B cell (primary cell): ENCODE data around the gene PIAS2. TPM values are rescaled to one million over a fixed set of nuclear protein-coding genes. Genes with fewer than 3 reads are reported as not detected.

Experiments used
- ATAC-seq: fragments of 200-7000 bp; cut with Tn5 transposase; one replicate; pipeline ENCODE4 v1.10.0; 2021; ENCODE audit warnings: low read depth, mild to moderate bottlenecking, moderate number of reproducible peaks, moderate library complexity
- CTCF ChIA-PET: fragments of 350-600 bp; sonication (Branson Sonifier 250); formaldehyde crosslinking; loops from one replicate; lab custom pipeline; 2021; ENCODE audit warnings: antibody characterized with exemption, inconsistent platforms; lab: Charles Lee
- POLR2A ChIA-PET: fragments of 350-600 bp; sonication (Branson Sonifier 250); formaldehyde crosslinking; loops from one replicate; lab custom pipeline; 2021; ENCODE audit warnings: antibody characterized with exemption; lab: Charles Lee
- DNase-seq: peaks from one replicate; pipeline ENCODE4 v3.0.0; 2013
- H2AFZ ChIP-seq: 2 replicates; pipeline ENCODE4 v1.6.1; 2012; ENCODE audit warnings: mild to moderate bottlenecking, low read depth, low read length; ENCODE audit not compliant: insufficient read depth, poor library complexity, severe bottlenecking
- H3K27ac ChIP-seq, 2 donors: 1 replicate in 1 of 2; 2 replicates in 1 of 2; pipeline ENCODE4 v1.5.1; 2012 to 2013; ENCODE audit warnings: low read length in 2 of 2, mild to moderate bottlenecking in 2 of 2, moderate library complexity in 1 of 2
- H3K27me3 ChIP-seq, 4 experiments: fragments of 200-600 bp in 1 of 4; sonication (generic) in 1 of 4; replicated peaks in 1 of 4; 1 replicate in 2 of 4; 2 replicates in 2 of 4; pipeline versions ENCODE4 v1.6.1 to v1.7.0; 2013 to 2016; ENCODE audit warnings: low read length in 3 of 4, mild to moderate bottlenecking in 2 of 4, mixed read lengths in 1 of 4, moderate library complexity in 1 of 4; ENCODE audit not compliant: insufficient read depth in 4 of 4, control insufficient read depth in 3 of 4; ENCODE audit errors: control extremely low read depth in 1 of 4
- H3K36me3 ChIP-seq, 2 experiments: replicated peaks in 1 of 2; 1 replicate in 1 of 2; 2 replicates in 1 of 2; pipeline versions ENCODE4 v1.6.1 to v1.7.1; 2013; ENCODE audit warnings: low read length in 1 of 2; ENCODE audit not compliant: insufficient read depth in 2 of 2, control insufficient read depth in 1 of 2; ENCODE audit errors: control extremely low read depth in 1 of 2, extremely low read depth in 1 of 2
- H3K4me1 ChIP-seq, 2 donors: fragments of 200-600 bp in 1 of 2; sonication (generic) in 1 of 2; 1 replicate in 1 of 2; 2 replicates in 1 of 2; pipeline versions ENCODE4 v1.5.1 to v1.6.1; 2013 to 2017; ENCODE audit warnings: low read length in 2 of 2; ENCODE audit not compliant: control insufficient read depth in 2 of 2, insufficient read depth in 2 of 2
- H3K4me2 ChIP-seq: replicated peaks from 2 replicates; pipeline ENCODE3; 2012; ENCODE audit warnings: mild to moderate bottlenecking, low read depth, low read length; ENCODE audit not compliant: poor library complexity, severe bottlenecking
- H3K4me3 ChIP-seq, 5 experiments: fragments of 200-600 bp in 1 of 5; sonication (generic) in 1 of 5; 1 replicate in 3 of 5; 2 replicates in 2 of 5; pipeline versions ENCODE4 v1.5.1 to v1.7.0; 2011 to 2016; ENCODE audit warnings: low read length in 4 of 5, mild to moderate bottlenecking in 4 of 5, low read depth in 2 of 5, control low read depth in 1 of 5, moderate library complexity in 1 of 5; ENCODE audit not compliant: insufficient read depth in 1 of 5; ENCODE audit errors: control extremely low read depth in 1 of 5, extremely low read depth in 1 of 5
- H3K79me2 ChIP-seq: fragments of 200-600 bp; sonication (generic); one replicate; pipeline ENCODE4 v1.6.0; 2016; ENCODE audit warnings: low read length; ENCODE audit not compliant: control insufficient read depth, insufficient read depth
- H3K9ac ChIP-seq: fragments of 200-600 bp; sonication (generic); 2 replicates; pipeline ENCODE4 v1.6.1; 2017; ENCODE audit warnings: mild to moderate bottlenecking, low read length, moderate library complexity
- H3K9me3 ChIP-seq, 3 donors: one replicate each; pipeline versions ENCODE4 v1.6.1 to v1.7.1; 2013; ENCODE audit warnings: low read length in 2 of 3; ENCODE audit not compliant: control insufficient read depth in 2 of 3, insufficient read depth in 1 of 3; ENCODE audit errors: control extremely low read depth in 1 of 3
- H4K20me1 ChIP-seq: 2 replicates; pipeline ENCODE4 v1.6.0; 2012; ENCODE audit warnings: mild to moderate bottlenecking, low read length; ENCODE audit not compliant: insufficient read depth, control insufficient read depth, poor library complexity, severe bottlenecking
- H3K27ac Mint-ChIP-seq: one replicate; pipeline ENCODE4 v1.8.0; 2021; ENCODE audit warnings: mixed read lengths
- H3K27me3 Mint-ChIP-seq: one replicate; pipeline ENCODE4 v1.8.0; 2021; ENCODE audit warnings: mixed read lengths
- H3K4me1 Mint-ChIP-seq: one replicate; pipeline ENCODE4 v1.8.0; 2021; ENCODE audit warnings: mixed read lengths
- H3K4me3 Mint-ChIP-seq: one replicate; pipeline ENCODE4 v1.8.0; 2021; ENCODE audit warnings: mixed read lengths
- H3K9me3 Mint-ChIP-seq: one replicate; pipeline ENCODE4 v1.8.0; 2022; ENCODE audit warnings: mixed read lengths; ENCODE audit not compliant: insufficient read depth
- EZH2 ChIP-seq: IDR thresholded peaks from 2 replicates; pipeline ENCODE4 v1.6.1; 2012; ENCODE audit warnings: borderline replicate concordance, low read depth, mild to moderate bottlenecking, moderate library complexity, low read length; ENCODE audit not compliant: insufficient read depth, poor library complexity, severe bottlenecking
- WGBS: methylation state at CpG from one replicate; pipeline ENCODE4 v1.1.5; 2013; ENCODE audit warnings: missing lambda C conversion rate; ENCODE audit not compliant: insufficient coverage; 5-methylcytosine and 5-hydroxymethylcytosine counted together
- intact Hi-C: fragments of 100-400 bp; cut with micrococcal nuclease; formaldehyde crosslinking; loops from one replicate; pipeline ENCODE4 v1.10.0; 2022
- polyA plus RNA-seq: library from polyadenylated mRNA; depleted of rRNA; stranded (reverse); fragments of >200 nt; gene quantifications from 2 replicates; pipeline ENCODE4 v1.2.3, GENCODE V29; 2012
- total RNA-seq, 2 donors: library from RNA; stranded (reverse); fragments of 120-200 nt in 1 of 2; gene quantifications; 1 replicate in 1 of 2; 2 replicates in 1 of 2; pipeline versions ENCODE4 v1.2.3 to v1.2.4, GENCODE V29; 2013 to 2022
- TF ChIP-seq, protein P1 (sequence below): fragments of 200-600 bp; IDR thresholded peaks from one replicate; pipeline ENCODE4 v1.8.0; 2022; ENCODE audit warnings: antibody characterized with exemption, mild to moderate bottlenecking

Gene PIAS2
- total and polyA plus RNA-seq, 2 donors (not counting 1 experiment from before 2014, with no cell fraction given): 7.3 to 51.1 TPM

DNA sequence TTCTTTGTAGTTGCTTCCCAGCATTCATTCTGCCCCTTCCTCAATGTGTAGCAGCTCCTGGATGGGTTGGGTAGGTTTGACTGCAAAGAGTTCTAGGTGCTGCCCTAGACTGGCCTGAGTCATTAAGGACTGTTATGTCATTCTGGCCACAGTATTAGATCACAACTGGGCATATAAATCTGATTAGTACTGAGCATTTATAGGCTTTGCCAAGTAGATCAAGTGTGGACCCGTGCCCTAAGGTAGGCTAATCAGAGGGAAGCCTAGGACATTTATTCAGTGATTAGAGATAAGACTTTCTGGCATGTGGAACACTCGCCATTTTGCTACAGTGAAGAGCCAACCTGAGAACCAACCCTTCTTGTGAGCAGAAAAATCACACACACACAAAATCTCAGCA is 2.8 kb upstream of the PIAS2 start:
- H3K4me3 Mint-ChIP-seq: no peak overlapping the region
- no peaks in the 10 kb centered on the region for H3K9me3 Mint-ChIP-seq
- no peak for DNase-seq

More for the DNA sequence above, 2.8 kb upstream of the PIAS2 start:
- no peak overlapping the region for H3K4me2 ChIP-seq
- no peaks in the 10 kb centered on the region for H3K27me3 Mint-ChIP-seq
- H4K20me1 ChIP-seq: no peaks in the 10 kb centered on the region
- H3K9ac ChIP-seq: no peak overlapping the region
- H3K27me3 ChIP-seq: no peaks in the 10 kb centered on the region
- no peaks in the 10 kb centered on the region for H3K36me3 ChIP-seq
- no peak overlapping the region for H2AFZ ChIP-seq
- peaks cover 10 to 25% of the 10 kb centered on the region in 2 donors for H3K4me1 ChIP-seq
- no peaks in the 10 kb centered on the region for H3K9me3 ChIP-seq
- peaks cover 16% of the 10 kb centered on the region for H3K79me2 ChIP-seq
- CTCF ChIA-PET: no interaction called here
- WGBS: 100% methylated on average over 2 of the region's 2 CpGs
- POLR2A ChIA-PET: no interaction called here
- no peak overlapping the region for H3K27ac ChIP-seq
- H3K27ac Mint-ChIP-seq: no peak overlapping the region
- ATAC-seq: no peak
- intact Hi-C loops: no loop called here
- H3K4me1 Mint-ChIP-seq: peaks cover 29% of the 10 kb centered on the region
- TF ChIP-seq EZH2: no peak
- TF ChIP-seq, protein P1, sequence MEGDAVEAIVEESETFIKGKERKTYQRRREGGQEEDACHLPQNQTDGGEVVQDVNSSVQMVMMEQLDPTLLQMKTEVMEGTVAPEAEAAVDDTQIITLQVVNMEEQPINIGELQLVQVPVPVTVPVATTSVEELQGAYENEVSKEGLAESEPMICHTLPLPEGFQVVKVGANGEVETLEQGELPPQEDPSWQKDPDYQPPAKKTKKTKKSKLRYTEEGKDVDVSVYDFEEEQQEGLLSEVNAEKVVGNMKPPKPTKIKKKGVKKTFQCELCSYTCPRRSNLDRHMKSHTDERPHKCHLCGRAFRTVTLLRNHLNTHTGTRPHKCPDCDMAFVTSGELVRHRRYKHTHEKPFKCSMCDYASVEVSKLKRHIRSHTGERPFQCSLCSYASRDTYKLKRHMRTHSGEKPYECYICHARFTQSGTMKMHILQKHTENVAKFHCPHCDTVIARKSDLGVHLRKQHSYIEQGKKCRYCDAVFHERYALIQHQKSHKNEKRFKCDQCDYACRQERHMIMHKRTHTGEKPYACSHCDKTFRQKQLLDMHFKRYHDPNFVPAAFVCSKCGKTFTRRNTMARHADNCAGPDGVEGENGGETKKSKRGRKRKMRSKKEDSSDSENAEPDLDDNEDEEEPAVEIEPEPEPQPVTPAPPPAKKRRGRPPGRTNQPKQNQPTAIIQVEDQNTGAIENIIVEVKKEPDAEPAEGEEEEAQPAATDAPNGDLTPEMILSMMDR: no peak
- no peak overlapping the region for H3K4me3 ChIP-seq
